Esophagus mucosa (tissue), 1 donor: ENCODE results near the gene GSTA4. TPM values are rescaled to one million over a fixed set of nuclear protein-coding genes. Genes with fewer than 3 reads are reported as not detected.

Experiments used
- ATAC-seq: fragments of 200-7000 bp; cut with Tn5 transposase; one replicate; pipeline ENCODE4 v1.9.1; 2020
- total RNA-seq: library from RNA; stranded (reverse); gene quantifications from one replicate; pipeline ENCODE4 v1.2.4, GENCODE V29; 2023
- donor health status: DM: yes; HTN: yes; CAD: no.

GSTA4 gene, protein sequence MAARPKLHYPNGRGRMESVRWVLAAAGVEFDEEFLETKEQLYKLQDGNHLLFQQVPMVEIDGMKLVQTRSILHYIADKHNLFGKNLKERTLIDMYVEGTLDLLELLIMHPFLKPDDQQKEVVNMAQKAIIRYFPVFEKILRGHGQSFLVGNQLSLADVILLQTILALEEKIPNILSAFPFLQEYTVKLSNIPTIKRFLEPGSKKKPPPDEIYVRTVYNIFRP
- total RNA-seq: 64.0 TPM

GRCh38 chr6:52995089-52995912 is at the start of gene GSTA4:
Gene GSTA4 (minus strand): TSS chr6:52995284. CDS start chr6:52994243, 1,041 bp downstream.
- peak; percentile 99 for ATAC-seq

DNA sequence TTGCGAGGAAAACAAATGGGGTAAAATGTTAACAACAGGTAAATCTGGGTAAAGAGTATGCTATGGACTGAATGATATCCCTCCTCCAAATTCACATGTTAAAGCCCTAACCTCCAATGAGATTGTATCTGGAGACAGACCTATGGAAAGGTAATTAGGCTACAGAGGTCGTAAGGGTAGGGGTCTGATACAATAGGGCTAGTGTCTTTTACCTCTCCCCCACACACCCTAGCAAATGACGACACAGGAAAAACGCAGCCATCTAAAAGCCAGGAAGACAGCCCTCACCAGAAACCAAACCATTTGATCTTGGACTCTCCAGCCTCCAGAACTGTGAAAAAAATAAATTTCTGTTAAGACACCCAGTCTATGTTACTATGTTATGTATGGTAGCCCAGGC is 49.5 kb upstream of the GSTA4 start:
- ATAC-seq: no peak

GRCh38 chr6:53044071-53044470 is 49.0 kb upstream of the GSTA4 start:
- ATAC-seq: no peak

DNA sequence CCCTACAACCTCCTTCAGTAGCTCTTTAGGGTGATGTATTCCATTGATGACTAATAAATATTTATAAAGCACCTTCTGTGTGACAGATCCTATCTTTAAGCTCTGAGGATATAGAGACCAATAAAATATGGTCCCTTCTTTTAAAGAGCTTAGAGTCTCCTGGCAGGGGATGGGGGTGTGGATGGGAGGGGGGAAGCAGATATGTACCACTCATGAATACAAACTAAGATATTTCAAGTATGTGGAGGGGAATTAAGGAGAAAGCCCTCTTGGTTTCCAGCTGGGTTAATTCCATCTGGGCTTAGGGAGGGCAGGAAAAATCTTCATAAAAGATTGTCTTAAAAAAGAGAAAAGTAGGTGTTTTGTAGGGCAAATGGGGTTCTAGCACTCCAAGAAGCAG is 48.5 kb upstream of the GSTA4 start:
- ATAC-seq: no peak

- ATAC-seq: peak; percentile 42
Measured at GRCh38 chr6:53042112-53042511, 47.0 kb upstream of the GSTA4 start.

GRCh38 chr6:53041356-53041755 is 46.3 kb upstream of the GSTA4 start:
- ATAC-seq: no peak

- ATAC-seq: no peak
Measured at GRCh38 chr6:53038596-53038995, 43.5 kb upstream of the GSTA4 start.

- no peak for ATAC-seq
Measured at GRCh38 chr6:53038141-53038540, 43.1 kb upstream of the GSTA4 start.

DNA sequence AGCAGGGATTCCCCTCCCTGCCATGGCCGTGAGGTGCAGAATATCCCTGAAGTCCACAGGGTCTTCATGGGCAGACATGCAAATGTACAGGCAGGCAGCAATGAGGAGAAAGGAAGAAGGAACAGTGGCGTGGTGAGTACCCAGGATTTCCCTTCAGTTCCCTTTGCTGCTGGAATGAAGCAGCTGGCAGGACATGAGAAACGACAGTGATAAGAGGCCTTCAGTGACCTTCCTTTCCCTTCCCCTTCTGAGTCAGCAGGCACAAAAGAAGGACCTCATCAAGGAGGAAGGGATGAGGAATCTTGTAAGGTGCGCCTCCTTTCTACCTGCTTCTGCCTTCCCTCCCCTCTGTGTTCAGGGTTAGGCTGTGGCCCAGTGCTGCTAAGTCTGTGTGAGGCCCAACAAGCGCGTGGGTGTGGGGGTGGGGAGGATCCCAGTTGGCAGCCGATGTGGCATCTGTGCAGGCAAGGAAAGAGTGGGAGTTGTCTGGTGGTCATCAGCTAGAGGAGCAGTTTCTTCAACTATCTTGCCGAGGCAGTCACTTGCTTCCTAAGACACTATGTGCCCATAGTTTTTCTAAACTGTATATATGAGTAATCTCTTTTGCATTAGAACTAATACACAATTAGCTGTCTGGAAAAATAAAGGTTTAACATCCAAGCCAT is 40.6 kb upstream of the GSTA4 start:
- no peak for ATAC-seq

DNA sequence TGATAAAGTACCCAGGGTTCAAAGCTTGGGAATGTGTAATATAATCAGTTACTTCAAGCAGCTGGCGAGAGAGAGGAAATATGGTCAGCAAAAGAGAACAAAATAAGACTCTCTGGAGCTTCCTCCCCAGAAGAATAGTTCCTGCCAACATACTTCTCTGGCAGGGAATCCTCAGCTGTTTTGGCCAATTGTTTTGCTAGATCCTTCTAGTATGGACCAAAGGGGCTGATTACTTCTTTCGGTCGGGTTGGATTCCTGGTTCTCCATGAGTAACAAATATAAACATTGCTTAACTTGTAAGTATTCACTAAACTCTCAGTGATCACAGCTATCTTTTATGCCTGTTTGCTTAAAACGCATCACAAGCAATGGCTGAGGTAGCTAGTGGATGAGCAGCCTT is 38.7 kb upstream of the GSTA4 start:
- no peak for ATAC-seq

DNA sequence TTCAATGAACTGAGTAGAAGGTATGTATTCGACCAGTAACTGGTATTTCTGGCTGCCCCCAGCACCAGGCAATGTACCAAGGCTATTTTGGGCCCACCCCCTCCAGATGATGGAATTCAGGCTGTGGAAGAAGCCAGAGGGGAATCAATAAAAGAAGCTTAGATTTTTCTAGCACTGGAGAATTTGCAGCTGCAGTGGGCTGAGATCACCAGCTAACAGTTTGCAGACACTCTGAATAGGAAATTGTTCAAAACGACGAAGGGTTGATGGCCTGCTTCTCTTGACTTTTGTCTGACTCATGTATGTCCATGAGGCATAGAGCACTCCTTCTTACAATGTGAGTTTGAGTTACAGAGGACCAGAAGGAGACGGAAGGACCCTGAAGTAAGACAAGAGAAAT is 37.8 kb upstream of the GSTA4 start:
- no peak for ATAC-seq

GRCh38 chr6:53031281-53031680 is 36.2 kb upstream of the GSTA4 start:
- ATAC-seq: no peak

DNA sequence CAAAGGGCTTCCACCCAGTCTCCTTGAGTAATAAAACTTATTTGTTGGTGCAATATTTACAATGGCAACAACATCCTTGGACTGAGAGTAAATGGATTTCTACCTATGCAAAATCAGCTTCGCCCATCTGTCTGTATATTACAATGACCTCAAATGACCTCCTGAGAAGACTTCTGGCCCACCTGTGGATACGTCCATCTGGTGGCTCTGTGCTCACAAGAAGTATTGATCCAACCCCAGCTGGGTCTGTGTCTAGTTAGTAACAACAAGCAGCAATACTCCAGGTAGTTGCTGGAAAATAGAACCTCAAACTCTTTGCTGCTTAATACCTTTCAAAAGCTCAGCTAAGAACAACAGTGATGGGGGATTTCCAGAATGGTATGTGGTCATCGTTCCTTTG is 34.7 kb upstream of the GSTA4 start:
- ATAC-seq: no peak

GRCh38 chr6:53029257-53029656 is 34.2 kb upstream of the GSTA4 start:
- peak; percentile 53 for ATAC-seq

DNA sequence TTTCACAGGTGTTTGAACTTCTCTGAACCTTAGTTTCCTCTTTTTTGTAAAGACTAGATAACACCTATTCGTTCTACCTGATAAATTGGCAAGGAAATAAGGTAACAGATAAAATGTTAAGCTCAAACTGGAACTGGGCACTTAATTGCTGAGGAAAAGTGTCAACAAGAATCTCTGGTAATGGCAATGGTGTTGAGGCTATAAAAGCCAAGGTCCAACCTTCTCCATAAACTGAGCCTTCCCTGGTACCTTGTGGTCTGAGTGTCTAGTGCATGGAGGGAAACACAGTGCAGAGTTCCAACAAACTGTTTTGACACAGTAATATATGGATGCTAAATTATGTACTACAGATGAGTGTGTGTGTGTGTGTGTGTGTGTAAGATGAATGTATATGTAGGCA is 33.4 kb upstream of the GSTA4 start:
- ATAC-seq: no peak

- no peak for ATAC-seq
Measured at GRCh38 chr6:53027131-53027718, 32.1 kb upstream of the GSTA4 start.

- ATAC-seq: no peak
Measured at GRCh38 chr6:53026526-53026925, 31.4 kb upstream of the GSTA4 start.

- ATAC-seq: no peak
Measured at GRCh38 chr6:53023323-53023722, 28.2 kb upstream of the GSTA4 start.

GRCh38 chr6:53020005-53020744 is 25.1 kb upstream of the GSTA4 start:
- no peak for ATAC-seq

- ATAC-seq: no peak
Measured at GRCh38 chr6:53018446-53018845, 23.4 kb upstream of the GSTA4 start.

GRCh38 chr6:53015486-53015885 is 20.4 kb upstream of the GSTA4 start:
- ATAC-seq: no peak

DNA sequence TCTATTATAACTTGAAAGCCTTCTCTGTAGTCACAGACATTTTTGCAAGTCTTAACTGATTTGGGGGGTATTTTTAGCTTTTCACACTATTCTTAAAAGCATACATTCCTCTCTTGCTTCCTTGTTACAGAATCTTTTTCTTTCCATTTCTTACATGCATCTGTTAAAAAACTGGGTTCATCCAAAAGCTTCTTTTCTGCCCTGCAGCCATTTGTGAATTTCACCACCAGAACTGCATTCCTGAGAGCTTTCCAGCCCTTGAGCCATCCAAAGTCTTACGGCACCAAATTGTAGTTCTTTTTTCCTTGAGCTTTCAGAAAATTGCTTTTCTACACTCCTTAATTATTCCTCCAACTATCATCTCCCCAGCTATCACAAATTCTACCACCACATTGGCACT is 19.7 kb upstream of the GSTA4 start:
- no peak for ATAC-seq

DNA sequence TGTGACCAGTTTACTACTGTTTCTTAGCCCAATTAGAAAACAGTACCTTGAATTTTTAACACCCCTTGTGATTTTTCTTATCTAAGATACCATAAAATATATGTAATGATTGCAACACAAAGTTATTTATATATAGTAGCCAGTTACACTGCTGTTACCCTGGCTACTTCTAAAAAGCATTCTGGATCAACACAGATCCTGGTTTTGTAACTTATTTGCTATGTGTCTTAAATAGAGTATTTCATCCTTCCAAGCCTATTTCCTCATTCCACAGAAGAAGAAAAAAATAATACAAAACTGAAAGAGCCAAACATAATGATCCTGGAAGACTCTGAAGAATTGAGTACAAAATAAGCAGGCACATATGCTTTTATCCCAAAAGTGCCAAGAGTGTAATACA is 19.0 kb upstream of the GSTA4 start:
- ATAC-seq: no peak
